SK-N-SH treated with all-trans-retinoic acid at 6 μM for 48 hours (cell line): Measurements from ENCODE around the gene PLAC8L1.
"Not testable (repeated sequence)": the region's sequence is repeated elsewhere in the genome, so short reads cannot be mapped to it uniquely, and the experiment has no call there.

Experiments used
- ATAC-seq: fragments of 200-7000 bp; cut with Tn5 transposase; 3 replicates; pipeline ENCODE4 v1.9.1; 2020; ENCODE audit warnings: mild to moderate bottlenecking, moderate library complexity
- ARNTL ChIP-seq: fragments of 450-650 bp; formaldehyde crosslinking; IDR thresholded peaks from 2 replicates; pipeline ENCODE4 v1.5.0; 2020; ENCODE audit warnings: low read depth, mild to moderate bottlenecking, moderate library complexity, borderline replicate concordance
- BACH2 ChIP-seq: fragments of 250-450 bp; sonication (Bioruptor Pico); IDR thresholded peaks from 2 replicates; pipeline ENCODE4 v1.9.0; 2021; ENCODE audit warnings: mild to moderate bottlenecking, borderline replicate concordance
- CSDC2 ChIP-seq: fragments of 250-450 bp; sonication (Bioruptor Pico); IDR thresholded peaks from 2 replicates; pipeline ENCODE4 v1.5.0; 2020; ENCODE audit warnings: mild to moderate bottlenecking, moderate library complexity
- CSRNP3 ChIP-seq: fragments of 250-450 bp; sonication (Bioruptor Pico); IDR thresholded peaks from 2 replicates; pipeline ENCODE4 v1.5.1; 2021; ENCODE audit warnings: mild to moderate bottlenecking, moderate library complexity
- ESRRG ChIP-seq: fragments of 250-450 bp; sonication (Bioruptor Pico); IDR thresholded peaks from 2 replicates; pipeline ENCODE4 v1.6.1; 2021; ENCODE audit warnings: mild to moderate bottlenecking
- GLIS3 ChIP-seq: fragments of 250-450 bp; sonication (Bioruptor Pico); IDR thresholded peaks from 2 replicates; pipeline ENCODE4 v1.5.0; 2020; ENCODE audit warnings: mild to moderate bottlenecking, moderate library complexity
- ISL1 ChIP-seq: fragments of 250-450 bp; sonication (Bioruptor Pico); IDR thresholded peaks from 2 replicates; pipeline ENCODE4 v2.1.2; 2022; ENCODE audit warnings: mild to moderate bottlenecking, moderate library complexity
- OSR1 ChIP-seq: fragments of 250-450 bp; sonication (Bioruptor Pico); IDR thresholded peaks from 2 replicates; pipeline ENCODE4 v1.8.0; 2022; ENCODE audit warnings: moderate library complexity, mild to moderate bottlenecking, inconsistent platforms
- PATZ1 ChIP-seq: fragments of 250-450 bp; sonication (Bioruptor Pico); IDR thresholded peaks from 2 replicates; pipeline ENCODE4 v1.8.0; 2020; ENCODE audit warnings: mild to moderate bottlenecking, moderate library complexity, borderline replicate concordance
- PPARA ChIP-seq: fragments of 250-450 bp; sonication (Bioruptor Pico); IDR thresholded peaks from 2 replicates; pipeline ENCODE4 v1.5.0; 2020; ENCODE audit warnings: mild to moderate bottlenecking, borderline replicate concordance
- RARB ChIP-seq: fragments of 250-450 bp; sonication (Bioruptor Pico); IDR thresholded peaks from 2 replicates; pipeline ENCODE4 v1.8.0; 2021; ENCODE audit warnings: mild to moderate bottlenecking, moderate library complexity
- SNAI2 ChIP-seq: fragments of 250-450 bp; sonication (Bioruptor Pico); IDR thresholded peaks from 2 replicates; pipeline ENCODE4 v1.5.0; 2020; ENCODE audit warnings: mild to moderate bottlenecking, moderate library complexity
- TCF4 ChIP-seq: fragments of 250-450 bp; sonication (Bioruptor Pico); IDR thresholded peaks from 2 replicates; pipeline ENCODE4 v1.8.0; 2021; ENCODE audit warnings: mild to moderate bottlenecking, moderate library complexity, borderline replicate concordance
- ZC3H10 ChIP-seq: fragments of 250-450 bp; sonication (Bioruptor Pico); IDR thresholded peaks from 2 replicates; pipeline ENCODE4 v1.5.1; 2021; ENCODE audit warnings: mild to moderate bottlenecking, moderate library complexity
- ZFP3 ChIP-seq: fragments of 250-450 bp; sonication (Bioruptor Pico); IDR thresholded peaks from 2 replicates; pipeline ENCODE4 v1.5.0; 2020; ENCODE audit warnings: mild to moderate bottlenecking, moderate library complexity
- ZFP30 ChIP-seq: fragments of 450-650 bp; formaldehyde crosslinking; IDR thresholded peaks from 2 replicates; pipeline ENCODE4 v1.5.0; 2022; ENCODE audit warnings: mild to moderate bottlenecking, moderate library complexity
- ZNF565 ChIP-seq: fragments of 450-650 bp; formaldehyde crosslinking; conservative IDR thresholded peaks from 2 replicates; pipeline ENCODE4 v1.5.0; 2020; ENCODE audit warnings: low read depth, mild to moderate bottlenecking, moderate library complexity
- ZNF70 ChIP-seq: fragments of 450-650 bp; formaldehyde crosslinking; IDR thresholded peaks from 2 replicates; pipeline ENCODE4 v1.5.0; 2020; ENCODE audit warnings: mild to moderate bottlenecking, moderate library complexity
- ZNF8 ChIP-seq: fragments of 450-650 bp; formaldehyde crosslinking; IDR thresholded peaks from 2 replicates; pipeline ENCODE4 v1.5.0; 2020; ENCODE audit warnings: mild to moderate bottlenecking, moderate library complexity
- TF ChIP-seq, protein P1 (sequence below): fragments of 250-450 bp; sonication (Bioruptor Pico); IDR thresholded peaks from 2 replicates; pipeline ENCODE4 v1.5.1; 2020; ENCODE audit warnings: low read depth, mild to moderate bottlenecking, moderate library complexity
- TF ChIP-seq, protein P2 (sequence below): fragments of 250-450 bp; sonication (Bioruptor Pico); IDR thresholded peaks from 2 replicates; pipeline ENCODE4 v1.5.0; 2020; ENCODE audit warnings: mild to moderate bottlenecking, moderate library complexity
- TF ChIP-seq, protein P3 (sequence below): fragments of 250-450 bp; sonication (Bioruptor Pico); IDR thresholded peaks from 2 replicates; pipeline ENCODE4 v1.8.0; 2021; ENCODE audit warnings: low read depth, mild to moderate bottlenecking, moderate library complexity, borderline replicate concordance

The PLAC8L1 gene

DNA sequence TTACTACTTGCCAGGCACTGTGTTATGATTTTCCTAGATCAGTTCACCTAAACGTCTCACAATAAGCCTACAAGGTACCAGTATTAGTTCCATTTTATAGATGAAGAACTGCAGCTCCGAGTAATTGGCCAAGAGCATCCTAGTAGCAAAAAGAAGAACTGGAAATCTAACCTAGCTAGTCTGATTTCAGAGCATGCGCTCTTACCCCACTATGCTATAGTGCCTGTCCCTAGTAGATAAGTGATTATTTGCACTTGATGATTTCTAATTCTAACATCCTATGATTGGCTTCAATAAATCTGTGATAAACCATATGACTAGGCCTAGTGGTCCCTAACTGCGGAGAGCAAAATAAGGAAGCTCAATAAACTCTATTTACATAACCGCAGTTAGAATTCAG is 7.1 kb upstream of the PLAC8L1 start:
- no peak for ATAC-seq
- TF ChIP-seq OSR1 (CRISPR knock-in tag) (no peak), ARNTL (CRISPR knock-in tag) (no peak), ZFP30 (CRISPR knock-in tag) (no peak), PPARA (CRISPR knock-in tag) (no peak), ESRRG (CRISPR knock-in tag) (no peak), RARB (CRISPR knock-in tag) (no peak), TCF4 (CRISPR knock-in tag) (no peak), PATZ1 (CRISPR knock-in tag) (no peak), GLIS3 (no peak), ISL1 (CRISPR knock-in tag) (no peak)
- TF ChIP-seq, protein P1, sequence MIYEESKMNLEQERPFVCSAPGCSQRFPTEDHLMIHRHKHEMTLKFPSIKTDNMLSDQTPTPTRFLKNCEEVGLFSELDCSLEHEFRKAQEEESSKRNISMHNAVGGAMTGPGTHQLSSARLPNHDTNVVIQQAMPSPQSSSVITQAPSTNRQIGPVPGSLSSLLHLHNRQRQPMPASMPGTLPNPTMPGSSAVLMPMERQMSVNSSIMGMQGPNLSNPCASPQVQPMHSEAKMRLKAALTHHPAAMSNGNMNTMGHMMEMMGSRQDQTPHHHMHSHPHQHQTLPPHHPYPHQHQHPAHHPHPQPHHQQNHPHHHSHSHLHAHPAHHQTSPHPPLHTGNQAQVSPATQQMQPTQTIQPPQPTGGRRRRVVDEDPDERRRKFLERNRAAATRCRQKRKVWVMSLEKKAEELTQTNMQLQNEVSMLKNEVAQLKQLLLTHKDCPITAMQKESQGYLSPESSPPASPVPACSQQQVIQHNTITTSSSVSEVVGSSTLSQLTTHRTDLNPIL, result no peak

DNA sequence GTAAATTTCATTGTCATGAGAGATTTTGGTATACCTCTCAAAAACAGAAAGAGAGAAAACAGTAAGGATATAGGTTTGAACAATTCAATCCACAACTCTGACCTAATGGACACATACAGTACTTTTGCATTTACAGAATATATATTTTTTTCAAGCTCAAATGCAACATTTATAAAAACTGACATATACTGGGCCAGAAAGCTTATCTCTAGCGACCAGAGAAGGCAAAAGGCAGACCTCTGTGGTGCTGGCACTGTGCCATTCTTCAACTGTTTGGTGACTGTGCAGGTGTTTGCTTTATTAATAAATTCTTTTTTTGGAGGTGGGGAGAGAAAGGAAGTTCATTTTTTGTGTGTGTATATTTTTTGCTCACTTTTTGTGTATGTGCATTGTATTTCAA is 6.0 kb upstream of the PLAC8L1 start:
- TF ChIP-seq ZC3H10 (CRISPR knock-in tag), result no peak
- no peak for TF ChIP-seq CSDC2 (CRISPR knock-in tag)
- no peak for TF ChIP-seq ESRRG (CRISPR knock-in tag)
- TF ChIP-seq, all 23 proteins: peak for 0
- ATAC-seq, result no peak

DNA sequence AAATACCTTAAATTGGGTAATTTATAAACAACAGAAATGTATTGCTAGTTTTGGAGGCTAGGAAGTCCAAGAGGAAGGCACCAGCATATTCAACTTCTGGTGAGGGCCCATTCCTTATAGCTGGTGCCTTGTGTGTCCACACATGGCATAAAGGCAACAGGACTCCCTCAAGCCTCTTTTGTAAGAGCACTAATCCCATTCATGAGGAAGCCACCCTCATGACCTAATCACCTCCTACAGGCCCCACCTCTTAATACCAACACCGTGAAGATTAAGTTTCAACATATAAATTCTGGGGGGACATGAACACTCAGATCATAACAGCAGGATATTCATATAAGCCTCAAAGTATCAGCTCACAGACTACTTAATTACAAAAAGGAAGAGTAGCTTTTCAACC is 4.0 kb upstream of the PLAC8L1 start:
- ATAC-seq, result peak; percentile 42; the same call in 2 of the 3 replicates
- no peak for TF ChIP-seq CSRNP3 (CRISPR knock-in tag)
- no peak for TF ChIP-seq BACH2 (CRISPR knock-in tag)
- TF ChIP-seq ZFP3, result no peak
- no peak for TF ChIP-seq ZC3H10 (CRISPR knock-in tag)
- no peak for TF ChIP-seq ZNF8 (CRISPR knock-in tag)
- no peak for TF ChIP-seq ZFP30 (CRISPR knock-in tag)
- TF ChIP-seq PPARA (CRISPR knock-in tag), result no peak
- no peak for TF ChIP-seq SNAI2 (CRISPR knock-in tag)
- TF ChIP-seq ZNF70 (CRISPR knock-in tag), result no peak
- TF ChIP-seq ZNF565, result no peak
- TF ChIP-seq RARB (CRISPR knock-in tag), result no peak
- TF ChIP-seq, protein P2, sequence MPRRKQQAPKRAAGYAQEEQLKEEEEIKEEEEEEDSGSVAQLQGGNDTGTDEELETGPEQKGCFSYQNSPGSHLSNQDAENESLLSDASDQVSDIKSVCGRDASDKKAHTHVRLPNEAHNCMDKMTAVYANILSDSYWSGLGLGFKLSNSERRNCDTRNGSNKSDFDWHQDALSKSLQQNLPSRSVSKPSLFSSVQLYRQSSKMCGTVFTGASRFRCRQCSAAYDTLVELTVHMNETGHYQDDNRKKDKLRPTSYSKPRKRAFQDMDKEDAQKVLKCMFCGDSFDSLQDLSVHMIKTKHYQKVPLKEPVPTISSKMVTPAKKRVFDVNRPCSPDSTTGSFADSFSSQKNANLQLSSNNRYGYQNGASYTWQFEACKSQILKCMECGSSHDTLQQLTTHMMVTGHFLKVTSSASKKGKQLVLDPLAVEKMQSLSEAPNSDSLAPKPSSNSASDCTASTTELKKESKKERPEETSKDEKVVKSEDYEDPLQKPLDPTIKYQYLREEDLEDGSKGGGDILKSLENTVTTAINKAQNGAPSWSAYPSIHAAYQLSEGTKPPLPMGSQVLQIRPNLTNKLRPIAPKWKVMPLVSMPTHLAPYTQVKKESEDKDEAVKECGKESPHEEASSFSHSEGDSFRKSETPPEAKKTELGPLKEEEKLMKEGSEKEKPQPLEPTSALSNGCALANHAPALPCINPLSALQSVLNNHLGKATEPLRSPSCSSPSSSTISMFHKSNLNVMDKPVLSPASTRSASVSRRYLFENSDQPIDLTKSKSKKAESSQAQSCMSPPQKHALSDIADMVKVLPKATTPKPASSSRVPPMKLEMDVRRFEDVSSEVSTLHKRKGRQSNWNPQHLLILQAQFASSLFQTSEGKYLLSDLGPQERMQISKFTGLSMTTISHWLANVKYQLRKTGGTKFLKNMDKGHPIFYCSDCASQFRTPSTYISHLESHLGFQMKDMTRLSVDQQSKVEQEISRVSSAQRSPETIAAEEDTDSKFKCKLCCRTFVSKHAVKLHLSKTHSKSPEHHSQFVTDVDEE (CRISPR knock-in tag), result no peak
- no peak for TF ChIP-seq TCF4 (CRISPR knock-in tag)
- TF ChIP-seq, protein P1, result no peak
- no peak for TF ChIP-seq CSDC2 (CRISPR knock-in tag)
- TF ChIP-seq ESRRG (CRISPR knock-in tag), result no peak
- TF ChIP-seq, protein P3, sequence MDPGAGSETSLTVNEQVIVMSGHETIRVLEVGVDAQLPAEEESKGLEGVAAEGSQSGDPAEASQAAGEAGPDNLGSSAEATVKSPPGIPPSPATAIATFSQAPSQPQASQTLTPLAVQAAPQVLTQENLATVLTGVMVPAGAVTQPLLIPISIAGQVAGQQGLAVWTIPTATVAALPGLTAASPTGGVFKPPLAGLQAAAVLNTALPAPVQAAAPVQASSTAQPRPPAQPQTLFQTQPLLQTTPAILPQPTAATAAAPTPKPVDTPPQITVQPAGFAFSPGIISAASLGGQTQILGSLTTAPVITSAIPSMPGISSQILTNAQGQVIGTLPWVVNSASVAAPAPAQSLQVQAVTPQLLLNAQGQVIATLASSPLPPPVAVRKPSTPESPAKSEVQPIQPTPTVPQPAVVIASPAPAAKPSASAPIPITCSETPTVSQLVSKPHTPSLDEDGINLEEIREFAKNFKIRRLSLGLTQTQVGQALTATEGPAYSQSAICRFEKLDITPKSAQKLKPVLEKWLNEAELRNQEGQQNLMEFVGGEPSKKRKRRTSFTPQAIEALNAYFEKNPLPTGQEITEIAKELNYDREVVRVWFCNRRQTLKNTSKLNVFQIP, result no peak
- no peak for TF ChIP-seq ISL1 (CRISPR knock-in tag)
- TF ChIP-seq, all 23 proteins: peak for 0

- not testable (repeated sequence) for ATAC-seq
Measured at GRCh38 chr5:146108870-146109269, 3.5 kb upstream of the PLAC8L1 start.
